ENCODE measurements around the gene NNMT. TPM values are rescaled to one million over a fixed set of nuclear protein-coding genes. Genes with fewer than 3 reads are reported as not detected.
"Not testable (repeated sequence)": the region's sequence is repeated elsewhere in the genome, so short reads cannot be mapped to it uniquely, and the experiment has no call there.

The NNMT gene
- total RNA-seq, 4 donors from 2014 or later, result 4.6 to 362 (median 116) TPM

GRCh38 chr11:114326151-114326550 is 30.0 kb downstream of the NNMT start:
- no peak overlapping the region for H3K27ac ChIP-seq
- H3K4me3 ChIP-seq, result no peak overlapping the region
- no peaks in the 10 kb centered on the region for H3K27me3 ChIP-seq
- no peak for DNase-seq
- TF ChIP-seq CTCF (IDR thresholded peaks at IDR 0.05), result no peak
- TF ChIP-seq POLR2A (IDR thresholded peaks at IDR 0.05), result no peak
- H3K9me3 ChIP-seq, result peaks cover 0 to 4% of the 10 kb centered on the region in 2 donors
- no peaks in the 10 kb centered on the region for H3K36me3 ChIP-seq
- intact Hi-C loops (cut with DNase I; ENCODE audit: low total_unique reads), result no loop called here
- H3K4me1 ChIP-seq, result no peaks in the 10 kb centered on the region

- H3K9me3 ChIP-seq, result peaks cover 0 to 4% of the 10 kb centered on the region in 2 donors
- H3K4me3 ChIP-seq, result no peak overlapping the region
- H3K4me1 ChIP-seq, result no peaks in the 10 kb centered on the region
- no peaks in the 10 kb centered on the region for H3K36me3 ChIP-seq
- H3K27me3 ChIP-seq, result no peaks in the 10 kb centered on the region
- DNase-seq, result no peak
- H3K27ac ChIP-seq, result no peak overlapping the region
- TF ChIP-seq POLR2A (IDR thresholded peaks at IDR 0.05) (no peak), CTCF (IDR thresholded peaks at IDR 0.05) (no peak)
- intact Hi-C loops (cut with DNase I; ENCODE audit: low total_unique reads), result no loop called here
Measured at GRCh38 chr11:114326776-114327175, 30.6 kb downstream of the NNMT start.

GRCh38 chr11:114330373-114330772 is 34.2 kb downstream of the NNMT start:
- TF ChIP-seq POLR2A (IDR thresholded peaks at IDR 0.05), result no peak
- no peak for TF ChIP-seq CTCF (IDR thresholded peaks at IDR 0.05)
- intact Hi-C loops (cut with DNase I; ENCODE audit: low total_unique reads), result no loop called here
- no peak overlapping the region for H3K4me3 ChIP-seq
- no peak overlapping the region for H3K27ac ChIP-seq
- H3K9me3 ChIP-seq, result peaks cover 0 to 4% of the 10 kb centered on the region in 2 donors
- H3K4me1 ChIP-seq, result no peaks in the 10 kb centered on the region
- no peaks in the 10 kb centered on the region for H3K27me3 ChIP-seq
- no peak for DNase-seq
- no peaks in the 10 kb centered on the region for H3K36me3 ChIP-seq

GRCh38 chr11:114340311-114341131 is 44.3 kb downstream of the NNMT start:
- no peaks in the 10 kb centered on the region for H3K4me1 ChIP-seq
- H3K27ac ChIP-seq, result peak overlapping the region in 1 of 2 donors; percentile 4
- DNase-seq, result peak; percentile 26 to 54
- H3K27me3 ChIP-seq, result no peaks in the 10 kb centered on the region
- no peaks in the 10 kb centered on the region for H3K9me3 ChIP-seq
- TF ChIP-seq CTCF (IDR thresholded peaks at IDR 0.05) (peak; percentile 74 to 83 (median 82)), POLR2A (IDR thresholded peaks at IDR 0.05) (no peak)
- H3K36me3 ChIP-seq, result no peaks in the 10 kb centered on the region
- intact Hi-C loops (cut with DNase I; ENCODE audit: low total_unique reads), result no loop called here
- H3K4me3 ChIP-seq, result no peak overlapping the region

- H3K36me3 ChIP-seq; intact Hi-C loops (cut with DNase I; ENCODE audit: low total_unique reads): not testable (repeated sequence)
Measured at GRCh38 chr11:114341667-114342066, 45.5 kb downstream of the NNMT start.

More at GRCh38 chr11:114341667-114342066, 45.5 kb downstream of the NNMT start:
- not testable (repeated sequence) for H3K27me3 ChIP-seq, H3K27ac ChIP-seq, H3K4me1 ChIP-seq, DNase-seq, H3K4me3 ChIP-seq, H3K9me3 ChIP-seq
